ENCODE data around the gene B4GALT1. TPM values are rescaled to one million over a fixed set of nuclear protein-coding genes. Genes with fewer than 3 reads are reported as not detected.

B4GALT1 gene
- total RNA-seq, 4 donors from 2014 or later, result 13.1 to 66.3 (median 37.1) TPM

DNA sequence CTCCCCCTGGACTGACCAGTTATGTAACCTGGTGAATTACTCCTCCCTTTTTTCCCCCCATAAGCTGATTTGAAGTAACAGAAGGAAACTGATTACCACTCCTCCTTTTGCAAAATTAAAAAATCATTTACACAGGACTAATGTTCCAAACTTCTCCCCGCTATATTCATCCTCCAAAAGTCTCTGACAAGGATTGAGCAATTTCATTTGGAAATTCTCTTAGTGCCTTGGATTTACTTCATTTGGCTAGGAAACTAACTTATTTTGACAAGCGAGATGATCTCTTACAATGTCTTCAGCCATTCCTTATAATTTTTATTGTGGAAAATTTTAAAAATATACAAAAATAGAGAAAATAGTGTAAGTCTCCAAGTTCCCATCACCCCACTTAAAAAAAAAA, 15.4 kb upstream of the B4GALT1 start:
- H3K27me3 ChIP-seq, result no peaks in the 10 kb centered on the region
- no peak overlapping the region for H3K27ac ChIP-seq
- TF ChIP-seq, protein P1, sequence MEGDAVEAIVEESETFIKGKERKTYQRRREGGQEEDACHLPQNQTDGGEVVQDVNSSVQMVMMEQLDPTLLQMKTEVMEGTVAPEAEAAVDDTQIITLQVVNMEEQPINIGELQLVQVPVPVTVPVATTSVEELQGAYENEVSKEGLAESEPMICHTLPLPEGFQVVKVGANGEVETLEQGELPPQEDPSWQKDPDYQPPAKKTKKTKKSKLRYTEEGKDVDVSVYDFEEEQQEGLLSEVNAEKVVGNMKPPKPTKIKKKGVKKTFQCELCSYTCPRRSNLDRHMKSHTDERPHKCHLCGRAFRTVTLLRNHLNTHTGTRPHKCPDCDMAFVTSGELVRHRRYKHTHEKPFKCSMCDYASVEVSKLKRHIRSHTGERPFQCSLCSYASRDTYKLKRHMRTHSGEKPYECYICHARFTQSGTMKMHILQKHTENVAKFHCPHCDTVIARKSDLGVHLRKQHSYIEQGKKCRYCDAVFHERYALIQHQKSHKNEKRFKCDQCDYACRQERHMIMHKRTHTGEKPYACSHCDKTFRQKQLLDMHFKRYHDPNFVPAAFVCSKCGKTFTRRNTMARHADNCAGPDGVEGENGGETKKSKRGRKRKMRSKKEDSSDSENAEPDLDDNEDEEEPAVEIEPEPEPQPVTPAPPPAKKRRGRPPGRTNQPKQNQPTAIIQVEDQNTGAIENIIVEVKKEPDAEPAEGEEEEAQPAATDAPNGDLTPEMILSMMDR (IDR thresholded peaks at IDR 0.05), result no peak
- no peak for TF ChIP-seq POLR2A (IDR thresholded peaks at IDR 0.05)
- no peak for DNase-seq
- intact Hi-C loops (cut with DNase I; ENCODE audit: low total_unique reads), result no loop called here
- H3K4me1 ChIP-seq, result peaks cover 6 to 7% of the 10 kb centered on the region in 2 donors
- H3K9me3 ChIP-seq, result no peaks in the 10 kb centered on the region
- no peaks in the 10 kb centered on the region for H3K36me3 ChIP-seq
- H3K4me3 ChIP-seq, result no peak overlapping the region

DNA sequence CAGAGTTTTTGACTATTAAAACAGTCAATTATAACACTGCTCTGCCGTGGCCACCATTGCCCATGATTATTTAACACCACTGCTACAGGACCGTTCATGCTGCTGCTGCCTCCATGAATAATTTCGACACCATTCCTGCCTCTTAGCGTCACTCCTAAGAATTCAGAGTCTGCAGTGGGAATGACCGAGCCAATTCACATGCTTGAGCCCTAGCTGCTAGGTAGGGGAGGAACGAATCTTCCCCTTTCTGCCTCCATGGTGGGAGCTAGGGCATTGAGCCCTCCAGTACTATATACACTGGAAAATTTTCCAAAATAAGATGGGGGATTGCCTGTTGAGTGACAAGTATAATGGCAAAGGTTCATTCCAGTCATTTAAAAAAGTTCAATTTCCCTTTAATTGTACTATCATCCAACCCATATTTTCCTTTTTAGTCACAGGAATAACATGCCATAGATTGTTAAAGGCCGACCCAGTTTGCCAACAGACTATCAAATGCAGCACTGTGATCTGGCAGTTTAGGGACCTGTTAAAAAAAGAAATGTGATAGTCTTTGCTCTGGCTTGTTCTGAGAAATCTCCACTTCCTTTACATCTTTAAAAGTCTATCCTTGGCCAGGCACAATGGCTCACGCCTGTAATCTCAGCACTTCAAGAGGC, 13.5 kb upstream of the B4GALT1 start:
- Histone ChIP-seq H3K9me3 (no peaks in the 10 kb centered on the region), H3K4me3 (no peak overlapping the region), H3K27ac (no peak overlapping the region), H3K36me3 (no peaks in the 10 kb centered on the region), H3K4me1 (no peaks in the 10 kb centered on the region), H3K27me3 (no peaks in the 10 kb centered on the region)
- TF ChIP-seq, protein P1 (IDR thresholded peaks at IDR 0.05), result no peak
- TF ChIP-seq POLR2A (IDR thresholded peaks at IDR 0.05), result no peak
- DNase-seq, result no peak
- intact Hi-C loops (cut with DNase I; ENCODE audit: low total_unique reads), result no loop called here

DNA sequence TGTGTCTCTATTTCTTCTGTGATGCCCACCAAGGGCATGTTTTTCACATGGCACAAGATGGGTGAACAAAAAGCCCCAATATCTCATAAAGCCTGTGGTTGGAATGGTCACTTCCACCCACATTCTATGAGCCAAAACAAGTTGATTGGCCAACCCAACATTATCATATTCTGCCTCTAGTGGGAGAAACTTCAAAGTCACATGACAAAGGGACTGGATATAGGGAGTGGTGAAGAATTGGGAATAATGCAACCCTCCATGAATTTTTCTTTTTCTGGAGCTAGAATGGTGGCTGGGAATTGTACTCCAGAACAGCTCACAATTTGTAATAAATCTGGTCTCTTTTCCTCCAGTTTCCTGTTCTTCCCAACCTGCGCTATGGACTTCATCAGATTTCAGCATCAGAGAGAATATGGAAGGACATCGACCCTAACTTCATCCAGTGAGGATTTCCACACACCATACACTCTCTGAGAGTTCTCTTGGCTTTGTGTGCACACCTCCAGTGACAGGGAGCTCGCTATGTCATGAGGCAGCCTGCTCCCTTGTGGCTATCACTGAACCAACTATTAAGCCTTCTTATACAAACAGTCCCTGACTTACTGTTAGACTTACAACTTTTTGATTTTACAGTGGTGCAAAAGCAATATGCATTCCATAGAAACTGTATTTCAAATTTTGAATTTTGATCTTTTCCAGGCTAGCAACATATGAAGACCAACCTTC, 12.0 kb upstream of the B4GALT1 start:
- intact Hi-C loops (cut with DNase I; ENCODE audit: low total_unique reads), result no loop called here
- TF ChIP-seq, protein P1 (IDR thresholded peaks at IDR 0.05), result no peak
- TF ChIP-seq POLR2A (IDR thresholded peaks at IDR 0.05), result no peak
- no peaks in the 10 kb centered on the region for H3K27me3 ChIP-seq
- no peaks in the 10 kb centered on the region for H3K36me3 ChIP-seq
- no peaks in the 10 kb centered on the region for H3K4me1 ChIP-seq
- DNase-seq, result no peak
- no peak overlapping the region for H3K27ac ChIP-seq
- H3K4me3 ChIP-seq, result no peak overlapping the region
- H3K9me3 ChIP-seq, result no peaks in the 10 kb centered on the region

DNA sequence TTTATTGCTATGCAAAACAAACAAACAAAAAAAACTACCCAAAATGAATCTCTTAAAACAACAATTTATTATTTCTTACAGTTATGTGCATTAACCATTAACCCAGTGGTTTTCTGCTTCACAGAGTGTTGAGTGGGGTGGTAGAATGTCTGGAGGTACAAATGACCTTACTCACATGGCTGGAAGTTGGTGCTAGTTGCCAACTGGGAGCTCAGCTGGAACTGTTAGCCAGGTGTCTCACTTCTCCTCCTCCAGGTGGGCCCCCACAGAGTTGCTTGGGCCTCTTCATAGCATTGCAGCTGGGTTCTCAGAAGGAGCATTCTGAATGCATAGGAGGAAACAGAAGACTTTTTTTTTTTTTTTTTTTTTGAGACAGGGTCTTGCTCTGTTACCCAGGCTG, 10.5 kb upstream of the B4GALT1 start:
- DNase-seq, result no peak
- no peak overlapping the region for H3K4me3 ChIP-seq
- intact Hi-C loops (cut with DNase I; ENCODE audit: low total_unique reads), result no loop called here
- TF ChIP-seq, protein P1 (IDR thresholded peaks at IDR 0.05), result no peak
- TF ChIP-seq POLR2A (IDR thresholded peaks at IDR 0.05), result no peak
- no peaks in the 10 kb centered on the region for H3K27me3 ChIP-seq
- H3K9me3 ChIP-seq, result no peaks in the 10 kb centered on the region
- H3K27ac ChIP-seq, result no peak overlapping the region
- no peaks in the 10 kb centered on the region for H3K4me1 ChIP-seq
- no peaks in the 10 kb centered on the region for H3K36me3 ChIP-seq

DNA sequence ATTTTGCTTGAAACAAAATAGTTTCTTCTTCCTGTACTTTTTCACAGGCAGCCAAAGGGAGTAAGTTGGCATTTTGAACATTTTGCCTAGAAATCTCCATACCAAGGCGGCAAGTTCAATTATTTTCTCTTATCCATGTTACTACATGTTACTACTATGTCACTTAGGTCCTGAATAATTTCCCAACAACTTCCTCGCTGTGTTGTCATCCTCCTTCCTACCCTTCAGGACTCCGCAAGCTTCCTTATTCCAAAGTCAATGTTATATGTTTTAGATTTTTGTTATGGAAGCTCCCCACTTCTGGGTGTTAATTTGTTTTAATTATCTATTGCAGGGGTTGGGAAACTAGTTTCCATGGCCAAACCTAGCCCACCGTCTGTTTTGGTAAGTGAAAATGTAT, 9.9 kb upstream of the B4GALT1 start:
- Histone ChIP-seq H3K4me1 (no peaks in the 10 kb centered on the region), H3K9me3 (no peaks in the 10 kb centered on the region), H3K4me3 (no peak overlapping the region), H3K36me3 (no peaks in the 10 kb centered on the region), H3K27me3 (no peaks in the 10 kb centered on the region), H3K27ac (no peak overlapping the region)
- DNase-seq, result no peak
- no peak for TF ChIP-seq POLR2A (IDR thresholded peaks at IDR 0.05)
- TF ChIP-seq, protein P1 (IDR thresholded peaks at IDR 0.05), result no peak
- intact Hi-C loops (cut with DNase I; ENCODE audit: low total_unique reads), result no loop called here

Measured in uterus (tissue), 4 donors.